ENCODE results near the gene RABIF.
"Not testable (repeated sequence)": the region's sequence is repeated elsewhere in the genome, so short reads cannot be mapped to it uniquely, and the experiment has no call there.

- not testable (repeated sequence) for TF ChIP-seq POLR2A, CTCF (IDR thresholded peaks at IDR 0.05)
These were observed 59.7 kb downstream of the RABIF start for GRCh38 chr1:202829223-202829622.

Data from tibial nerve (tissue), 3 donors.